Heart right ventricle (tissue), 16 donors: ENCODE measurements around the gene TSPAN11. TPM values are rescaled to one million over a fixed set of nuclear protein-coding genes. Genes with fewer than 3 reads are reported as not detected.

Source experiments
- ATAC-seq, 8 donors: fragments of 200-7000 bp; cut with Tn5 transposase; one replicate each; pipeline ENCODE4 v1.9.1; 2020; ENCODE audit warnings: mild to moderate bottlenecking in 8 of 8, moderate library complexity in 8 of 8, moderate number of reproducible peaks in 1 of 8
- DNase-seq, 2 donors: peaks; one replicate each; pipeline ENCODE4 v3.0.0-alpha.2; 2020
- H3K27ac ChIP-seq, 10 donors: fragments of 200-600 bp; sonication (generic) in 2 of 10; one replicate each; pipeline versions ENCODE4 v1.5.0 to v1.8.0; 2020 to 2022; ENCODE audit warnings: mild to moderate bottlenecking in 3 of 10
- H3K27me3 ChIP-seq, 7 donors: fragments of 200-600 bp; one replicate each; pipeline ENCODE4 v1.8.0; 2021 to 2022; ENCODE audit warnings: mild to moderate bottlenecking in 2 of 7
- H3K36me3 ChIP-seq, 9 donors: fragments of 200-600 bp; sonication (generic) in 1 of 9; one replicate each; pipeline versions ENCODE4 v1.5.0 to v1.8.0; 2020 to 2022; ENCODE audit warnings: mild to moderate bottlenecking in 2 of 9
- H3K4me1 ChIP-seq, 9 donors: fragments of 200-600 bp; sonication (generic) in 1 of 9; one replicate each; pipeline versions ENCODE4 v1.5.0 to v1.8.0; 2020 to 2022; ENCODE audit warnings: mild to moderate bottlenecking in 4 of 9
- H3K4me3 ChIP-seq, 10 donors: fragments of 200-600 bp; sonication (generic) in 2 of 10; one replicate each; pipeline versions ENCODE4 v1.5.0 to v1.8.0; 2020 to 2022; ENCODE audit warnings: mild to moderate bottlenecking in 7 of 10, moderate library complexity in 2 of 10
- H3K9me3 ChIP-seq, 11 donors: fragments of 200-600 bp in 10 of 11; sonication (generic) in 2 of 11; one replicate each; pipeline versions ENCODE4 v1.5.0 to v1.8.0; 2013 to 2022; ENCODE audit warnings: mild to moderate bottlenecking in 2 of 11, control low read depth in 1 of 11, moderate library complexity in 1 of 11
- CTCF ChIP-seq, 9 donors: fragments of 200-600 bp; sonication (generic) in 2 of 9; IDR thresholded peaks; one replicate each; pipeline versions ENCODE4 v1.5.0 to v1.8.0; 2021 to 2022; ENCODE audit warnings: antibody characterized with exemption in 9 of 9, mild to moderate bottlenecking in 5 of 9, moderate library complexity in 1 of 9
- WGBS, 2 donors: extraction: QIAGEN DNeasy Blood & Tissue Kit; methylation state at CpG; one replicate each; pipeline ENCODE4 v1.1.7; 2013; ENCODE audit warnings: inconsistent platforms in 1 of 2; 5-methylcytosine and 5-hydroxymethylcytosine counted together
- intact Hi-C, 10 donors: fragments of 100-400 bp; cut with DNase I; formaldehyde crosslinking; loops; one replicate each; pipeline versions ENCODE4 v1.11.1 to v1.14.2; 2022
- polyA plus RNA-seq, 2 donors: library from polyadenylated mRNA; stranded (reverse); fragments of 200-250 nt; gene quantifications; one replicate each; pipeline ENCODE4 v1.2.3, GENCODE V29; 2013
- total RNA-seq, 10 donors: library from RNA; stranded (reverse); fragmentation: NEBNext Ultra II Directional in 3 of 10; extraction: Animal tissue kit (Norgen Biotek cat#: 25700) in 3 of 10; gene quantifications; one replicate each; pipeline versions ENCODE4 v1.2.1 to v1.2.4, GENCODE V29; 2021 to 2023
- donor health status: Arrhythmogenic right ventricular cardiomyopathy.
- donor health status: ischemic (EF 13 %, LVEDD 7.1; RV severe dilation, severe dysfunction).
- donor health status: healthy with polysubstance abuse.
- donor health status: DM: no; HTN: yes; CAD: no.
- donor health status: DM: no; HTN: no; CAD: no.
- donor health status: ischemic (EF 25% LVEDD 6.9; RV normal size, moderate dysfunction).
- donor health status: ischemic (EF 25% LVEDD 5.7; RV mildly dilated, moderate dysfunction).
- donor health status: healthy.
- donor health status: DM: yes; HTN: yes; CAD: no.
- donor health status: Ischemic cardiomyopathy.
- donor health status: ischemic (EF 35%, LVEDD 5.7; RV mildly dilated, moderate dysfunction).
- donor health status: nonischemic (EF 11% LVEDD 7.7; RV severe dilation, severe dysfunction).
- donor health status: DM: yes; HTN: yes; CAD: no.
- donor health status: PGD.
- donor health status: ischemic (EF 29% LVEDD 5.4; RV normal size, mild dysfunction).
- donor health status: nonischemic (EF 23%, LVEDD 6.1; RV moderate dilation, normal function).

The TSPAN11 gene
- total and polyA plus RNA-seq, 12 donors = 0.60 to 2.9 (median 0.94) TPM

- Histone ChIP-seq H3K27ac (no peak overlapping the region), H3K4me1 (peaks cover 0 to 6% (median 3%) of the 10 kb centered on the region in 9 donors), H3K36me3 (no peaks in the 10 kb centered on the region), H3K27me3 (no peaks in the 10 kb centered on the region), H3K4me3 (no peak overlapping the region), H3K9me3 (peaks cover 0 to 5% (median 0%) of the 10 kb centered on the region in 11 donors)
- WGBS, 2 donors = 99 to 100% methylated on average over 1 of the region's 1 CpG
- DNase-seq (no peak), ATAC-seq (no peak)
- no peak for TF ChIP-seq CTCF (IDR thresholded peaks at IDR 0.05)
- intact Hi-C loops = no loop called here
Measured at GRCh38 chr12:30955214-30955613, 28.7 kb downstream of the TSPAN11 start.

GRCh38 chr12:30959110-30959710 is 32.7 kb downstream of the TSPAN11 start:
- Histone ChIP-seq H3K27me3 (no peaks in the 10 kb centered on the region), H3K4me3 (no peak overlapping the region), H3K27ac (no peak overlapping the region), H3K4me1 (peaks cover 0 to 4% (median 2%) of the 10 kb centered on the region in 9 donors), H3K36me3 (no peaks in the 10 kb centered on the region), H3K9me3 (peaks cover 0 to 5% (median 0%) of the 10 kb centered on the region in 11 donors)
- intact Hi-C loops = no loop called here
- DNase-seq (no peak), ATAC-seq (no peak)
- 92 to 97% methylated on average over 16 of the region's 16 CpGs for WGBS, 2 donors
- no peak for TF ChIP-seq CTCF (IDR thresholded peaks at IDR 0.05)

DNA sequence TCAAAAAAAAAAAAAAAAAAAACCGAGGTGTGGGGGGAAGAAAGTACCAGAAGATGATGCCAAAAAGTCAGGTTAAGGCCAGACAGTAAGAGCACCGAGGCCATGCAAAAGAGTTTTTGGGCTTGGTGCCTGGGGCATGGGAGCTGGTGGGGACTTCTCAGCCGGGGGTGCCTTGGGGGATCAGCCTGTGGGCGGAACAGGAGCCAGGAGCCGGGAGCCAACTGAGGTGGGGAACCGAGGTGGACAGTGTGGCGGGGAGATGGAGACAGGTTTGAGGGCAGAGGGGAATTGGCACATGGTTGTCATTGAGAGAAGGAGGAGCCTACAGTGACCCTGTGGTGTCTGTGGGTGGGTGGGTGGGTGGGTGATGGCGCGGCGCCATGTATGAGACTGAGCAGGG is 33.2 kb downstream of the TSPAN11 start:
- intact Hi-C loops = loop anchor here in 1 of 10 donors (10.0 kb wide), 1 partner anchor 85 kb away; no protein-coding TSS in a partner anchor
- no peaks in the 10 kb centered on the region for H3K36me3 ChIP-seq
- ATAC-seq (no peak), DNase-seq (no peak)
- peaks cover 0 to 5% (median 0%) of the 10 kb centered on the region in 11 donors for H3K9me3 ChIP-seq
- 88 to 90% methylated on average over 10 of the region's 10 CpGs for WGBS, 2 donors
- H3K27me3 ChIP-seq = no peaks in the 10 kb centered on the region
- H3K27ac ChIP-seq = no peak overlapping the region
- H3K4me1 ChIP-seq = peaks cover 0 to 3% (median 0%) of the 10 kb centered on the region in 9 donors
- no peak for TF ChIP-seq CTCF (IDR thresholded peaks at IDR 0.05)
- no peak overlapping the region for H3K4me3 ChIP-seq

GRCh38 chr12:30961030-30961429 is 34.5 kb downstream of the TSPAN11 start:
- Histone ChIP-seq H3K36me3 (no peaks in the 10 kb centered on the region), H3K27me3 (no peaks in the 10 kb centered on the region), H3K4me3 (no peak overlapping the region), H3K4me1 (no peaks in the 10 kb centered on the region), H3K9me3 (no peaks in the 10 kb centered on the region), H3K27ac (no peak overlapping the region)
- DNase-seq (no peak), ATAC-seq (no peak)
- no peak for TF ChIP-seq CTCF (IDR thresholded peaks at IDR 0.05)
- intact Hi-C loops = loop anchor here in 1 of 10 donors (10.0 kb wide), 1 partner anchor 86 kb away; no protein-coding TSS in a partner anchor
- WGBS, 2 donors = 82 to 89% methylated on average over 3 of the region's 3 CpGs
